Measurements from ENCODE around the gene TMEM106C. TPM values are rescaled to one million over a fixed set of nuclear protein-coding genes. Genes with fewer than 3 reads are reported as not detected.
"Not testable (repeated sequence)": the region's sequence is repeated elsewhere in the genome, so short reads cannot be mapped to it uniquely, and the experiment has no call there.

TMEM106C gene
- total RNA-seq, 1 donor from 2014 or later = 88.5 TPM

GRCh38 chr12:47950856-47951468 is 12.4 kb upstream of the TMEM106C start:
- TF ChIP-seq CTCF (IDR thresholded peaks at IDR 0.05; ENCODE audit: insufficient read depth, low read length, severe bottlenecking) = no peak
- no peaks in the 10 kb centered on the region for H3K36me3 ChIP-seq (ENCODE audit: control insufficient read depth, insufficient read depth, low read length)
- FAIRE-seq (peak; percentile 40), DNase-seq (ENCODE audit: low read depth) (peak; percentile 85)
- no peaks in the 10 kb centered on the region for H3K27me3 ChIP-seq (ENCODE audit: control insufficient read depth, insufficient read depth, low read length)
- no peak overlapping the region for H3K4me3 ChIP-seq (ENCODE audit: low read depth, low read length)

- Histone ChIP-seq H3K27me3 (ENCODE audit: control insufficient read depth, insufficient read depth, low read length) (no peaks in the 10 kb centered on the region), H3K36me3 (ENCODE audit: control insufficient read depth, insufficient read depth, low read length) (no peaks in the 10 kb centered on the region), H3K4me3 (ENCODE audit: low read depth, low read length) (no peak overlapping the region)
- DNase-seq (ENCODE audit: low read depth) (peak; percentile 65), FAIRE-seq (no peak)
- TF ChIP-seq CTCF (IDR thresholded peaks at IDR 0.05; ENCODE audit: insufficient read depth, low read length, severe bottlenecking) = no peak
Measured at GRCh38 chr12:47954058-47954457, 9.3 kb upstream of the TMEM106C start.

GRCh38 chr12:47954467-47955045 is 8.8 kb upstream of the TMEM106C start:
- FAIRE-seq (no peak), DNase-seq (ENCODE audit: low read depth) (no peak)
- Histone ChIP-seq H3K36me3 (ENCODE audit: control insufficient read depth, insufficient read depth, low read length) (no peaks in the 10 kb centered on the region), H3K4me3 (ENCODE audit: low read depth, low read length) (no peak overlapping the region), H3K27me3 (ENCODE audit: control insufficient read depth, insufficient read depth, low read length) (no peaks in the 10 kb centered on the region)
- TF ChIP-seq CTCF (IDR thresholded peaks at IDR 0.05; ENCODE audit: insufficient read depth, low read length, severe bottlenecking) = no peak

- FAIRE-seq (no peak), DNase-seq (ENCODE audit: low read depth) (no peak)
- H3K36me3 ChIP-seq (ENCODE audit: control insufficient read depth, insufficient read depth, low read length) = no peaks in the 10 kb centered on the region
- TF ChIP-seq CTCF (IDR thresholded peaks at IDR 0.05; ENCODE audit: insufficient read depth, low read length, severe bottlenecking) = no peak
- H3K4me3 ChIP-seq (ENCODE audit: low read depth, low read length) = no peak overlapping the region
- H3K27me3 ChIP-seq (ENCODE audit: control insufficient read depth, insufficient read depth, low read length) = no peaks in the 10 kb centered on the region
Measured at GRCh38 chr12:47955059-47955458, 8.3 kb upstream of the TMEM106C start.

GRCh38 chr12:47957671-47958070 is 5.7 kb upstream of the TMEM106C start:
- not testable (repeated sequence) for FAIRE-seq; H3K27me3 ChIP-seq (ENCODE audit: control insufficient read depth, insufficient read depth, low read length); DNase-seq (ENCODE audit: low read depth); H3K4me3 ChIP-seq (ENCODE audit: low read depth, low read length); H3K36me3 ChIP-seq (ENCODE audit: control insufficient read depth, insufficient read depth, low read length)

- no peaks in the 10 kb centered on the region for H3K27me3 ChIP-seq (ENCODE audit: control insufficient read depth, insufficient read depth, low read length)
- TF ChIP-seq CTCF (IDR thresholded peaks at IDR 0.05; ENCODE audit: insufficient read depth, low read length, severe bottlenecking) = no peak
- DNase-seq (ENCODE audit: low read depth) = no peak
- no peak for FAIRE-seq
- H3K36me3 ChIP-seq (ENCODE audit: control insufficient read depth, insufficient read depth, low read length) = no peaks in the 10 kb centered on the region
- H3K4me3 ChIP-seq (ENCODE audit: low read depth, low read length) = no peak overlapping the region
Measured at GRCh38 chr12:47962198-47962597, 1.2 kb upstream of the TMEM106C start.

Data from bronchial epithelial cell (primary cell).